CD4-positive, alpha-beta T cell treated with Interleukin-17A for 4 hours (primary cell): ENCODE measurements around the gene DLG5.
A peak's percentile ranks its signal among the peaks of the same experiment; 100 is the strongest.

Source experiments
- DNase-seq: peaks from one replicate; pipeline ENCODE4 v3.0.0-alpha.2; 2020; ENCODE audit warnings: mixed read lengths

DLG5 gene

DNA sequence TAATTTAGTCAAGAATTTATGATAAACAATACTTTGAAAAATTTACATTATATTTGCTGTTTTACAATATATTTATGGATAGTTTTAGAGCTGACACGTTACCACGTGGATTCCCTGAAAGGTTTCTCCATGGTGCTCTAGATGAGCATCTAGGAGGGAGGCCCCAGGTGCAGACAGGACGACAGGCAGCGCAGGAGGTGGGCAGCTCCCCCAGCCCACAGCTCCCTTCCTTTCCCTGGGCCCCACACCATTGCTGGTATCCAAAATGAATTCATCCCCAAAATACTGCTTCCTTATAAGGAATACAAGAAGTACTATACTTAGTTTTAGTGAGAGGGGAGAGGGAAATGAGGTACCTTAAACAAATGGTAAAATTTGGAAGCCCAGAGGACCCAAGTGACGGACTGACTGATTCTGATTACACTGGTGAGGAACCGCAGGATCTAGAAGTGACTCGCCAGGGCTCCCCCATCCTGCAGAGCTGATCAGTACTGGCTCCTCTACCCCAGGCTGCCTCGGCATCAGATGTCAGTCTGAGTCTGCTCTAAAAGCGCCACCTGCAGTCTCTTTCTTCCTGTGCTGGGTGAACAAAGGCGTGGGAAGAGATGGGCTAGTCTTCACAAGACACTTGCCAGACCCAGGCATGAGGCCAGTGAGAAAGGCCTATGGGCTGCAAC lies 89.2 kb downstream of the DLG5 start:
- DNase-seq = peak; percentile 73

DNA sequence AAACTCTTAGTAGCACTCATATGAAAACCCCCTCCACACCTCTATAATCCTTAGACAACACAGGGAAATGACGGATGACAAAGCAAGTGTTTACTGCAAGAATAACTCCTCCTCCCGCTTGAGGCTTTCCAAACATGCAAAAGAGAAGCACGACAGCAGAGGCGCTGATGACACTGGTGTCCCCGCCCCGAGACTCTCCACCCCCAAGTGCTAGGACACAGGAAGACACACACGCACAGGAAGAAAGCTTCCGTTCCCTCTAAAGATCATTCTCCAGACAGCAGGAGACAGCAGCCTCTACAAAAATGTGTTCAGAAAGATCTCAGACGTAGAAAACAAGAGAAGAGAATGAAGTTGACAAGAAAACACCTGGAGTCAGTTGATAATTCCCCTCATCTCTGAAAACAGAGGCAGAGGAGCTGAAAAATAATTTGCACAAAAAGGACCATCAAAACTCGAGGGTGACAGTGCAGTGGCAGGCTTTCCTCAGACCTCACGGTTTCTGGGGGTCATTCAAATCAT lies 90.2 kb downstream of the DLG5 start:
- DNase-seq = peak; percentile 77

DNA sequence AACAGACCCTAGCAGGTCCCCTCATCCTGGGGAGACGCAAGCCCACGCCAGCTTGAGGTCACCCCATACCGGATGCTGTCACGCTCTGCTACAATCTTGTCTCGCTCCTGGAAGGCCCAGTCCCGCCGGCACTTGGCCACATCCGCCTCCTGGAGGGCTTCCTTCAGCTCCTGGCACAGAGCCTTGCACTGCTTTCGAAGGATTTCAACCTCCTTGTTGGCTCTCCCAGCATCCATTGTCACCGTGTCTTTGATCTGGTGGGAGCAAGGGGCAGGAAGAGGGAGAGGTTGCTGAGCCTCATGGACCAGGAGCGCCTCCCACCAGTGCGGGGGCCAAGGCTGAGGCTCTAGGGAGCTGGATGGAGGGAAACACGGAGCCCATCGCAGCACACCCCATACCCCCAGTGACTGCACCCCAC lies 90.9 kb downstream of the DLG5 start:
- no peak for DNase-seq

DNA sequence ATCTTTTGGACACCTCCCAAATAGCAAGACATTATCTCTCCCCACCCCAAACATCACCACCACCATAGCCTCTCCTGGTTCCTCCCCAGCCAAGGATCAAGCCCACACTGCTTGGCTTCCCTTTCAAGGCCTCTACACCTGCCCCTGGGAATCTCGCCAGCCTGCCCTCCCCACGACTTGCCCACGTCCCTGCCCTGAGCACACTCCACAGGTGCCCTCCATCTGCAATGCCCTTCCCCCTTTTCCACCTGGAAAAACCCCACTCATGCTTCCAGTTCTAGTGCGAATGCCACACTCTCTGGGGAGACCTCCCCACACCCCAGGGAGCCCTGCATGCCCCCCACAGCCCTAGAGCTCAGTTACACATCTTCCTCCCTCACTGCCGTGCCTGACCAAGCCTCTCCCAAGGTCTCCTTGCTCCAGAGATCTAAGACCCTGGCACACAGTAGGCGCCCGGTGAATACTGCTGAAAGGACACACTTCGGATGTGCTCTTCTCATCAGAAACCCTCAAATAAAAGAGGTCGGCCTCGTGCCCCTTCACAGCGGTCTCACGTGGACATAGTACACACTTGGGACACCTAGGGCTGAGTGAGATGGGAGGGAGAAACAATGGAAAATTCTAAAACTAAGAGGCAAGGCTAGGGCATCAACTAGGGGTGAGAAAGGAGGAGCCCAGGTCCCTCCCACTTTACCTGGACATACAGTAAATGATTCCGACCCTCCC lies 91.4 kb downstream of the DLG5 start:
- DNase-seq = no peak

- DNase-seq = no peak
Measured at GRCh38 chr10:77834540-77834939, 92.0 kb downstream of the DLG5 start.

DNA sequence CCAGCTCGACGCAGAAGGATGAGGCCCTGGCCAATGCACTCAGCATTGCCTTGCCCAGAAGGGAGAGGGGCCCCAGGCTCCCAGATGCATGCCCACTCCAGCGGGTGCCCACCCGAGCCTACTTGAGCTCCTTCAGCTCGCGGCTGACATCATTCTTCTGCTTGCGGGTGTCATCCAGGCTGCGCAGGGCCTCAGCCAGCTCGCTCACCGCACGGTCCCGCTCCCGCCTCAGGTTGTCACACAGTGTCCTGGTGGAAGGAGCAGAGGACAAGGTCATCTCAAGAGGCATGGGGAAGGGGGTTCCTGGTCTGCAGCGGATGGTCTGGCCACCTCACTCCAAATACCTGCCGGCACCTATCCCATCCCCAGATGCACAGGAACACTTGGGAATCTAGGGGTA lies 92.8 kb downstream of the DLG5 start:
- DNase-seq = no peak

- no peak for DNase-seq
Measured at GRCh38 chr10:77833225-77833624, 93.3 kb downstream of the DLG5 start.

DNA sequence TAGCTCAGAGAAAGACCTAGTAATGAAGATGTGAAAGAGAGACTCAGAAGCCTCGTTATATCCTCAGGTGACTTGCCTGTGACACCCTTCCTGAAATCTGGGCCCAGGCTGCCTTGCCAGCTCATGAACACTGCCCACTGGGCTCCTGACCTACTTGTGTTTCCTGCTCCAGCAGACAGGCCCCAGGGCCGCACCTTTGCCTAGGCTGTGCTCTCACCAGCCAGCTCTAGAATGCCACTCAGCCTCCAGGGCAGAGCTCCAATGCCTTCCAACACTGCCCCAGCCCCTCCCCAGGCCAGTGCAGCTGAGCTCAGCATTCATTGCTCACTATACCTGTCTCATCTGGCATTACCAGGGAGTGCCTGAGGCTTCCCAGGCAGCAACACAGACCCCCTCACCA lies 94.3 kb downstream of the DLG5 start:
- peak; percentile 63 for DNase-seq

DNA sequence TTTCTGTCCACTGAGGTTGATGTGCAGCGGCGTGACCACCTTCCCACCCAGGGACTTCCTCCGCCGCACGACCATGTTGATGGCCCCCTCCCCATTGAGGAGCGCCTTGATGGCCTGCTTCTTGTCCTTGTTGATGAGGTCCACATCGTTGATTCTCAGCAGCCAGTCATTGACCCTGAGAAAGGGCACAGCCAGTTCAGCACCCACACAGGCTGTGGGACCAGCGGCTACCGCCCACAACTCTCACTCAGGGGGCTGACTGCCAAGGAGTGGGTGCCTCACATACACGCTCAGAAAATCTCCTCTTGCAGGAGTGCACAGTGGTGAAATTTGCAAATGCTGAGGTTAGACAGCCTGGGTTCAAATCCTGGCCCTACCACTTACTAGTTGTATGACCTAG lies 97.2 kb downstream of the DLG5 start:
- DNase-seq = no peak

- no peak for DNase-seq
Measured at GRCh38 chr10:77828377-77828776, 98.2 kb downstream of the DLG5 start.

DNA sequence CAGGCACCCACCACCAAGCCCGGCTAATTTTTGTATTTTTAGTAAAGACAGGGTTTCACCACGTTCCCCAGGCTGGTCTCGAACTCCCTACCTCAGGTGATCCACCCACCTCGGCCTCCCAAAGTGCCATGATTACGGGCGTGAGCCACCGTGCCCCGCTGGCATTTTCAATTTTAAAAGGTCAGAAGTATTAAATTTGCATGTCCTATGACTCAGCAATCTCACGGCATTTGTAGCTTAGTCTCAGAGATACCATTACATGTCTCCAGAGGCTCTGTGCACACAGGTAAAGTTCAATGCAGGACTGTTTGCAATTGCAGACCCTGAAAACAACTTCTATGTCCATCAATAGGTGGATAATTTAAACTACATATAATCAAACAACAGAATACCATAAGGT lies 99.2 kb downstream of the DLG5 start:
- DNase-seq = no peak

DNA sequence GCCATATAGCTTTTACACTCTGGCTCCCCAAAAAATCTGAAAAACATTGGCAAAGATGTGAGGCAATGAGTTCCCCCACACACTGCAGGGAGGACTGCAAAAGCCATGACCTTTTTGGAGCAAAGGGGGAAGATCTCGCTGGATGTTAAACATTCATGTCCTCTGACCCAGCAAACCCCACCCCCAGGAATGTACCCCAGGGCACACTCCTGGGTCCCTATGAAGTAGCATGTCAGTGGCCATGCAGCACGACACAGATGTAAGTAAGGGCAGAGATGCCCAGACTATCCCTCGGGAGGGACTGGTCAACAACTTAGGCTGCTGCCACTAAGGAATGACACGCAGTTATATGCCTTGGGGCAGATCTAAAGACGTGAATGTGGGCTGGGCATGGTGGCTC lies 100.6 kb downstream of the DLG5 start:
- DNase-seq = no peak

- DNase-seq = no peak
Measured at GRCh38 chr10:77824908-77825307, 101.6 kb downstream of the DLG5 start.

DNA sequence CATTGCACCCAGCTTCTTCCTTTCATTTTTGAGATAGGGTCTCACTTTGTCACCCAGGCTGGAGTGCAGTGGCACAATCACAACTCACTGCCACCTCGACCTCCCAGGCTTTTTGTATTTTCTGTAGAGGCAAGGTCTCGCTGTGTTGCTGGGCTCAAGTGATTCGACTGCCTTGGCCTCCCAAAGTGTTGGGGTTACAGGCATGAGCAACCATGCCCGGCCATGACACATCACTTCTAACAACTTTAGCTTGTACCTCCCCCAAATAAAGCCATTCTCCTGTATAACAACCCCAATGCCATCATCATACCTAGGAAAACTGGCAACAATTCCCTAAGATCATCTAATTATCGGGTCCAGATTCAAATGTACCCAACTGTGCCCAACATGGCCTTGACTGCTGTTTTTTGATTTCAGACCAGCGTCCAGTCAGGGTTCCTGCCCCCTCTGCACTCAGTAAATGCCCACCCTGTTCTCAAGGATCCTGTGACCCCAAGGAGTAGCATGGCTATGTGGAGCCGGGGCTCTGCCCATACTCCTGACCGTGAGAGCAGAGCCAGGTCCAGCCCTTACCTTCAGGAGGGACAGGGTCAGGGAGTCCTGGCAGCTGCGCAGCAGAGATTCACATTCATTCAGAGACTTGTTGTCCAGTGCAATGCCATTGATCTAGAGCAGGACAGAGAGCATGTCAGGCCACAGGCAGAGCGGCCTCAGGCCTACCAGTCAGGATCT lies 102.6 kb downstream of the DLG5 start:
- DNase-seq = no peak

GRCh38 chr10:77821551-77821950 lies 105.0 kb downstream of the DLG5 start:
- no peak for DNase-seq

DNA sequence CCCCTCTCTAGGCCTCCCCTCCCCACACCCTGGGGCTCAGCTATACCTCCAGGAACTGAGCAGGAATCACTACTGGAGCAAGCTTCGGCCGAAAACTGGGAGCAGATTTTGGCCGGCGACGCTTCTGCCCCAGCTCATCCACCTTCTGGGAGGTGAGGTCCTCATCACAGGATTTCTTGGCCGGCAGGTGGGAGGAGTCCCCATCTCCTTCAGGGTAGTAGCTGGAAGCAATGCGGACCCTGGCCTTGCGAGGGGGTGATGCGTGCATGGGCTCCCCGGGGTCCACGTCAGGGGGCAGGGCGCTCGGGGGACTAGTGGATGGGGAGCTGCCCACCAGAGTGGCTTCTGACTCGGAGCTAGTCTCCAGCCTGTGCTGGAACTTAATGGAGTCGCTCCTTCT lies 105.5 kb downstream of the DLG5 start:
- DNase-seq = no peak

DNA sequence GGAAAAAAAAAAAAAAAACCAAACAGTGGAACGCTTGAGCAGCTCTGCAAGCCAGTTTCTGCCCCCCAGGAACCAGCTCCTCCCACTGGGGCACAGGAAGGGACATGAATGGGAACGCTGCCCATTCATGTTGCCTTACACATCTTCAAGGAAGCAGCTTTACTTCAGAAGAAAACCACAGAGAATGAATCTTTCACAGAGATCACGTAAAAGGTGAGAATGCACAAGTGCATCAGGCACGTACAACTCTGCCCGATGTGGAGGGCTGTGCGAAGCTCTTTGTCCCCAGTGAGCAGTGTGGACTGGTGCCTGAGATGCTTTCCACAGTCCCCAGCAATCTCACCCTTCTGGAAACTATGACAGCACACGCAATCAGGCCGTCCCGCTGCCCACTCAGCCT lies 106.2 kb downstream of the DLG5 start:
- no peak for DNase-seq

DNA sequence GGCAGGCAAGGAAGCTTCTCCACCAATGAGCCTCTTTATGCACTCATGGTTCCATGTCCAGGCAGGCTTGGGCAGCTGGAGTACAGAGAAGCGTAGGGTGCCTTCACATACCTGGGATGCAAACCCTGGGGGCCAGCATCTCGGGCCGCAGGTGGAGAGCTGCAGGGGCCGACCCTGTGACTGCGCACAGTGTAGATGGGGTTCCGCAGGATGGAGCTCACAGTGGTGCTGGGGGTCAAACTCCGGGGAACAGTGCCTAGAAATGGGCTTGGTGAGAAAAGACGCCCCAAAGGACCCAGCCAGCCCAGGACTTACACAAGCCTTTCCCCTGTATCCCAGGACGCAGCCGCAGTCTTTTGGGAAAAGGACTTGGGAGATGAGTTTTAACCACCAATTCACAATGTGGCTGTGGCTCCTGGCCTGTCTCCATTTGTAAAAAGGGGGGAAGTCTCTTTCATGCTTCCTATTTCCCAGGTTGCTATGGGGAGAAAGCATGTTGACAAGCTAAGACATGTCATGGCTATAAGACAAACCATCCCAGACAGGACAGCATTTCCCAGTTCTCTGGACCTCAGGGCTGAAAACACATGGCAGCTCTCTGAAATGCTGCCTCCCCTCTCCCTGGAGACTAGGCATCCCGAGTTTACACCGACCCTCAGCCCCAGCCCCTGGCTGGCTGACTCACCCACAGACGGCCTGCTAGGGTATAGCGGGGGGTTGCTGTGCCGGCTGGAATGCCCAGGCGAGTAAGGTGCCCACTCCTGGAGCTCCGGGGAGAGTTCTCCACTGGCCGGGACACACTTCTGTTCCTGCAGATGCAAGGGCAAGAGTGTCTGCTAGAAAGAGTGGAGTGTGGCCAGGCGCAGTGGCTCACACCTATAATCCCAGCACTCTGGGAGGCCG lies 107.1 kb downstream of the DLG5 start:
- no peak for DNase-seq

DNA sequence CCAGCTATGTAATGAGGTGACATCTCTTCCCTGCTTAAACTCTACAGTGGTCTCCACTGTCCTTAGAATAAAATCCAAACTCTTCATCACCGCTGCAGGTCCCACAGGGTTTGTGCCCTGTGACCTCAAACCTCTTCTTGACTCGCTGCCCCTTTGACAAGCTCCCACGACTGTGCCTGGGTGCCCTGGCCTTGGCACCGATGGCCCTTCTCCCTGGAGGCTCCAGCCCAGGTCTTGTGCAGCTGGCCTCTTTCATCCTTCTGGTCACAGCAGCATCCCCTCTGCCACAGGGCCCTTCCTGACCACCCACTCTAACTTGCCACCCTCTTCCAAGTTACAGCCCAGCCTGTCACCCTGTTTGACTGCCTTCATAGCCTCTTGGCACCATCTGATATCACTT lies 108.2 kb downstream of the DLG5 start:
- no peak for DNase-seq

GRCh38 chr10:77817541-77817940 lies 109.0 kb downstream of the DLG5 start:
- no peak for DNase-seq

DNA sequence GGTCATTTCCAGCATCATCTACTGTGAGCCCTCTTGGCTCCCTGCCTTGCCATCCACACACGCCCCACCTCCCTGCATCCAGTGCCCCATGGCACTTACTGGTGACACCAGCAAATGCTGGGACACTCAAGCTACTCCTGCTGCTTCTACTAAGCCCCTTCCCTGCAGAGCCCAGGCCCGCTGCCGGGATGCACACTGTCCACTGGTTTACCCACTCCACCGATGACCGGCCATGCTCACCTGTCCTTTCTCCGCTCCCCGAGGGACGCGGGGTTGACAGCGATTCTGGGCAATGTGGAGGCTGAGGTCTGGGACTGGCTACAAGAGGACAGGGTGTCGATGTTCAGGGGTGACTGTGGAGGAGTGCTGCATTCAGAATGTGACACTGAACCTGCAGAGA lies 110.2 kb downstream of the DLG5 start:
- DNase-seq = no peak

GRCh38 chr10:77812741-77813140 lies 113.8 kb downstream of the DLG5 start:
- no peak for DNase-seq
